H1 (cell line): ENCODE measurements around the gene MCEE.

Experiments used
- BCL11A ChIP-seq, 2 experiments: IDR thresholded peaks; one replicate each; pipeline ENCODE4 v1.6.1; 2011; ENCODE audit warnings: low read depth in 2 of 2, low read length in 2 of 2, mild to moderate bottlenecking in 2 of 2
- CEBPB ChIP-seq: IDR thresholded peaks from 2 replicates; pipeline ENCODE4 v1.6.1; 2012; ENCODE audit warnings: low read depth, low read length
- EZH2 ChIP-seq: fragments of 200-600 bp; sonication (generic); IDR thresholded peaks from 2 replicates; pipeline ENCODE4 v1.7.1; 2012; ENCODE audit warnings: low read depth, mild to moderate bottlenecking, moderate library complexity, low read length, inconsistent platforms; ENCODE audit not compliant: severe bottlenecking
- JUN ChIP-seq: IDR thresholded peaks from 2 replicates; pipeline ENCODE4 v1.6.1; 2011; ENCODE audit warnings: low read depth, mild to moderate bottlenecking, improper control_type of control experiment, low read length
- KDM1A ChIP-seq: fragments of 200-600, 300-600 bp; sonication (generic); IDR thresholded peaks from 2 replicates; pipeline ENCODE4 v1.7.1; 2016; ENCODE audit warnings: mild to moderate bottlenecking, low read length, borderline replicate concordance
- PHF8 ChIP-seq: fragments of 200-600 bp; sonication (generic); conservative IDR thresholded peaks from 2 replicates; pipeline ENCODE4 v1.7.1; 2012; ENCODE audit warnings: low read depth, mild to moderate bottlenecking, inconsistent platforms, low read length, moderate library complexity
- POLR2AphosphoS5 ChIP-seq: IDR thresholded peaks from 2 replicates; pipeline ENCODE4 v1.6.1; 2011; ENCODE audit warnings: low read depth, low read length
- SP1 ChIP-seq: IDR thresholded peaks from 2 replicates; pipeline ENCODE4 v1.6.1; 2011; ENCODE audit warnings: low read depth, low read length
- TCF12 ChIP-seq: IDR thresholded peaks from 2 replicates; pipeline ENCODE4 v1.6.1; 2011; ENCODE audit warnings: low read depth, mild to moderate bottlenecking, low read length
- TF ChIP-seq, protein P1 (sequence below), 3 experiments: IDR thresholded peaks; 1 replicate in 2 of 3; 2 replicates in 1 of 3; pipeline versions ENCODE4 v1.5.1 to v1.6.1; 2011; ENCODE audit warnings: low read length in 3 of 3, mild to moderate bottlenecking in 3 of 3, inconsistent platforms in 2 of 3, low read depth in 1 of 3, moderate library complexity in 1 of 3; ENCODE audit not compliant: insufficient read depth in 1 of 3; ENCODE audit errors: control extremely low read depth in 1 of 3

DNA sequence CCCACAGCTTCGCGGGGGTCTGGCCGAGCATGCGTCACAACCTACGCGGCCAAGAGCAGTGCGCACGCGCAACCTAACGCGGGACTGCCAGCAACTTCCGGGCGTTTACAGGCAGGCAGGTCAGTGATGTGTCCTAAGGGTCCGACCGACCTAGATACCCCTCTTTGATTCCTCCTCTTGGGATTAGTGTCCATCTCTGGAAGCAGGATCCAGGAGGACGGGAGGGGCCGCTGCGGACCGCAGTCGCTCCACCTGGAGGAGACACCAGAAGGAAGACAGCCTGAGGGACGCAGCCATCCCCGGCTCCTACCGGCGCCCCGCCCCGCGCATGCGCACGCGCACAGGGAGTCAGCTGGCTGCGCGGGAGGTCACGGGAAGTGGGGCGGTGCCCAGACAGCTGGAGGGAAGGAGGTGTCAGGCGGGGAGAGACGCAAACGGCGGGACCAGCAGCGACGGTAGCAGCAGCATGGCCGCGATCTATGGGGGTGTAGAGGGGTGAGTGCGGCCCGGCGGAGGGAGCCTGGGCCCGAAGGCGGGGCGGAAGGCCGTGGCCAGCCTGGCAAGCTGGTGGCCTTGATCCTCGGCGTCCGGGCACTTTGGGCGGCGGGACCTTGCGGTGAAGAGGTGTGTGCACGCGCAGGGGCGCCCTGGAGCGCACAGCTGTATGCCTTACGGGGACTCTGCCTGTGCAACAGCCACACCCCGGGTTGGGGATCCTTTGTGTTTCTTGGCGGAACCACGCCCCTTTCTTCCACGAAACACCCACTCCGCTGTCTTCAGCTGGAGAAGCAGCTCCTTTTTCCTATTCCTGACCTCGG is 61.6 kb downstream of the MCEE start, which contains the start of gene NAGK:
- TF ChIP-seq CEBPB, result no peak
- TF ChIP-seq EZH2, result no peak
- TF ChIP-seq SP1, result no peak
- TF ChIP-seq TCF12, result no peak
- TF ChIP-seq POLR2AphosphoS5, result peak; percentile 96
- TF ChIP-seq PHF8, result peak; percentile 100
- TF ChIP-seq, protein P1, sequence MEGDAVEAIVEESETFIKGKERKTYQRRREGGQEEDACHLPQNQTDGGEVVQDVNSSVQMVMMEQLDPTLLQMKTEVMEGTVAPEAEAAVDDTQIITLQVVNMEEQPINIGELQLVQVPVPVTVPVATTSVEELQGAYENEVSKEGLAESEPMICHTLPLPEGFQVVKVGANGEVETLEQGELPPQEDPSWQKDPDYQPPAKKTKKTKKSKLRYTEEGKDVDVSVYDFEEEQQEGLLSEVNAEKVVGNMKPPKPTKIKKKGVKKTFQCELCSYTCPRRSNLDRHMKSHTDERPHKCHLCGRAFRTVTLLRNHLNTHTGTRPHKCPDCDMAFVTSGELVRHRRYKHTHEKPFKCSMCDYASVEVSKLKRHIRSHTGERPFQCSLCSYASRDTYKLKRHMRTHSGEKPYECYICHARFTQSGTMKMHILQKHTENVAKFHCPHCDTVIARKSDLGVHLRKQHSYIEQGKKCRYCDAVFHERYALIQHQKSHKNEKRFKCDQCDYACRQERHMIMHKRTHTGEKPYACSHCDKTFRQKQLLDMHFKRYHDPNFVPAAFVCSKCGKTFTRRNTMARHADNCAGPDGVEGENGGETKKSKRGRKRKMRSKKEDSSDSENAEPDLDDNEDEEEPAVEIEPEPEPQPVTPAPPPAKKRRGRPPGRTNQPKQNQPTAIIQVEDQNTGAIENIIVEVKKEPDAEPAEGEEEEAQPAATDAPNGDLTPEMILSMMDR (IDR thresholded peaks at IDR 0.05; ENCODE audit: control extremely low read depth in 1 of 3, insufficient read depth in 1 of 3, low read depth in 1 of 3, low read length in 3 of 3), result no peak
- no peak for TF ChIP-seq KDM1A
- no peak for TF ChIP-seq JUN
- no peak for TF ChIP-seq BCL11A (IDR thresholded peaks at IDR 0.05; ENCODE audit: low read depth in 2 of 2, low read length in 2 of 2)
